Stimulated activated CD8-positive, alpha-beta memory T cell treated with anti-CD3 and anti-CD28 coated beads, Interleukin-2, amount 100 ng/mL, for 48 hours (primary cell): ENCODE measurements around the gene ST8SIA4.

ENCODE experiments used
- DNase-seq, 2 donors: peaks; one replicate each; pipeline ENCODE4 v3.0.0-alpha.2; 2020; ENCODE audit warnings: low read depth in 2 of 2

Gene ST8SIA4

GRCh38 chr5:100903039-100903887 is at the start of gene ST8SIA4:
Gene ST8SIA4, minus strand, starts transcription at chr5:100903282. Its CDS starts 327 bp downstream, at chr5:100902955.
- DNase-seq = peak; percentile 83 to 90

GRCh38 chr5:100950985-100951384 is 47.9 kb upstream of the ST8SIA4 start:
- DNase-seq = no peak

- DNase-seq = no peak
These were observed 10.2 kb upstream of the ST8SIA4 start for GRCh38 chr5:100913298-100913697.

- DNase-seq = no peak
These were observed 6.0 kb upstream of the ST8SIA4 start for GRCh38 chr5:100909034-100909433.

GRCh38 chr5:100905259-100905914 is 2.3 kb upstream of the ST8SIA4 start:
- DNase-seq = no peak

- peak in 1 of 2 donors; percentile 31 for DNase-seq
These were observed 1.3 kb upstream of the ST8SIA4 start for GRCh38 chr5:100904259-100904861.

GRCh38 chr5:100902440-100903038 is 543 bp downstream of the ST8SIA4 start:
- no peak for DNase-seq

GRCh38 chr5:100901821-100902341 is 1.2 kb downstream of the ST8SIA4 start:
- DNase-seq = no peak

- peak; percentile 82 to 85 for DNase-seq
These were observed 2.0 kb downstream of the ST8SIA4 start for GRCh38 chr5:100900796-100901781.

GRCh38 chr5:100900142-100900795 is 2.8 kb downstream of the ST8SIA4 start:
- peak in 1 of 2 donors; percentile 32 for DNase-seq

GRCh38 chr5:100899675-100900074 is 3.4 kb downstream of the ST8SIA4 start:
- DNase-seq = no peak

GRCh38 chr5:100898504-100899346 is 4.4 kb downstream of the ST8SIA4 start:
- no peak for DNase-seq

GRCh38 chr5:100896054-100896453 is 7.0 kb downstream of the ST8SIA4 start:
- DNase-seq = no peak

GRCh38 chr5:100890461-100891008 is 12.5 kb downstream of the ST8SIA4 start:
- no peak for DNase-seq

- no peak for DNase-seq
These were observed 13.2 kb downstream of the ST8SIA4 start for GRCh38 chr5:100889896-100890295.

- DNase-seq = no peak
These were observed 13.8 kb downstream of the ST8SIA4 start for GRCh38 chr5:100889165-100889743.

- no peak for DNase-seq
These were observed 25.8 kb downstream of the ST8SIA4 start for GRCh38 chr5:100877274-100877673.

- DNase-seq = no peak
These were observed 30.5 kb downstream of the ST8SIA4 start for GRCh38 chr5:100872408-100873190.
